T-cell (primary cell): Measurements from ENCODE around the gene EBF4. TPM values are rescaled to one million over a fixed set of nuclear protein-coding genes. Genes with fewer than 3 reads are reported as not detected.
A peak's percentile ranks its signal among the peaks of the same experiment; 100 is the strongest.

Source experiments
- ATAC-seq, 4 experiments: fragments of 200-7000 bp in 3 of 4; fragments of 150-1000 bp in 1 of 4; cut with Tn5 transposase; replicated peaks in 1 of 4; 1 replicate in 3 of 4; 2 replicates in 1 of 4; pipeline ENCODE4 v1.10.0; 2021; ENCODE audit warnings: moderate library complexity in 3 of 4, mild to moderate bottlenecking in 2 of 4, moderate number of reproducible peaks in 1 of 4
- CTCF ChIA-PET, 2 donors: fragments of 300-600 bp; sonication (Branson Sonifier 250); formaldehyde crosslinking; loops; one replicate each; lab custom pipeline; 2022; ENCODE audit warnings: antibody characterized with exemption in 2 of 2; lab: Charles Lee
- POLR2A ChIA-PET, 2 donors: fragments of 300-600 bp; sonication (Branson Sonifier 250); formaldehyde crosslinking; loops; one replicate each; lab custom pipeline; 2022; ENCODE audit warnings: antibody characterized with exemption in 2 of 2; lab: Charles Lee
- DNase-seq, 35 experiments: peaks; one replicate each; pipeline versions ENCODE4 v3.0.0 to v3.0.0-alpha.2; 2013 to 2023
- H3K27ac ChIP-seq: one replicate; pipeline ENCODE4 v1.5.1; 2013; ENCODE audit warnings: low read length
- H3K27me3 ChIP-seq, 2 experiments: replicated peaks in 1 of 2; 1 replicate in 1 of 2; 2 replicates in 1 of 2; pipeline versions ENCODE4 v1.6.1 to v1.7.0; 2013; ENCODE audit warnings: low read length in 1 of 2, mixed read lengths in 1 of 2; ENCODE audit not compliant: control insufficient read depth in 2 of 2, insufficient read depth in 2 of 2; ENCODE audit errors: extremely low read depth in 1 of 2
- H3K36me3 ChIP-seq, 2 donors: 1 replicate in 1 of 2; 2 replicates in 1 of 2; pipeline versions ENCODE4 v1.6.1 to v1.7.0; 2013; ENCODE audit warnings: low read length in 1 of 2; ENCODE audit not compliant: control insufficient read depth in 2 of 2, insufficient read depth in 1 of 2; ENCODE audit errors: extremely low read depth in 1 of 2
- H3K4me1 ChIP-seq, 2 experiments: 1 replicate in 1 of 2; 2 replicates in 1 of 2; pipeline versions ENCODE4 v1.6.1 to v1.7.0; 2013; ENCODE audit warnings: low read length in 2 of 2, mixed read lengths in 1 of 2; ENCODE audit not compliant: insufficient read depth in 2 of 2, control insufficient read depth in 1 of 2; ENCODE audit errors: extremely low read depth in 1 of 2
- H3K4me3 ChIP-seq, 2 donors: 1 replicate in 1 of 2; 2 replicates in 1 of 2; pipeline versions ENCODE4 v1.5.1 to v1.7.0; 2013; ENCODE audit warnings: mild to moderate bottlenecking in 2 of 2, low read length in 1 of 2, moderate library complexity in 1 of 2; ENCODE audit not compliant: control insufficient read depth in 1 of 2; ENCODE audit errors: extremely low read depth in 1 of 2
- H3K9me3 ChIP-seq: 2 replicates; pipeline ENCODE4 v1.7.0; 2013
- H3K27ac Mint-ChIP-seq, 2 donors: one replicate each; pipeline ENCODE4 v1.8.0; 2020 to 2021; ENCODE audit warnings: mild to moderate bottlenecking in 2 of 2, mixed read lengths in 2 of 2
- H3K27me3 Mint-ChIP-seq, 2 donors: one replicate each; pipeline ENCODE4 v1.8.0; 2021 to 2022; ENCODE audit warnings: mixed read lengths in 2 of 2
- H3K36me3 Mint-ChIP-seq: one replicate; pipeline ENCODE4 v1.8.0; 2021; ENCODE audit warnings: mixed read lengths
- H3K4me1 Mint-ChIP-seq, 3 donors: one replicate each; pipeline ENCODE4 v1.8.0; 2020 to 2022; ENCODE audit warnings: mixed read lengths in 3 of 3, mild to moderate bottlenecking in 1 of 3
- H3K4me3 Mint-ChIP-seq, 3 donors: one replicate each; pipeline ENCODE4 v1.8.0; 2020 to 2022; ENCODE audit warnings: mild to moderate bottlenecking in 3 of 3, mixed read lengths in 3 of 3, moderate library complexity in 3 of 3
- H3K9me3 Mint-ChIP-seq, 3 donors: one replicate each; pipeline ENCODE4 v1.8.0; 2020 to 2022; ENCODE audit warnings: mixed read lengths in 3 of 3
- WGBS: methylation state at CpG from one replicate; pipeline ENCODE4 v1.1.5; 2013; ENCODE audit warnings: missing lambda C conversion rate; ENCODE audit not compliant: insufficient coverage; 5-methylcytosine and 5-hydroxymethylcytosine counted together
- total RNA-seq, 35 experiments: library from RNA in 6 of 35; stranded (reverse) in 6 of 35; fragments of 120-200 nt in 1 of 35; gene quantifications; one replicate each; pipeline versions ENCODE4 v1.2.1 to v1.2.4 and lab custom pipeline; 2013 to 2026

The EBF4 gene
- total RNA-seq, 5 donors from 2014 or later (not counting 1 experiment from before 2014, with no cell fraction given), result 4.2 to 10.5 (median 6.8) TPM

DNA sequence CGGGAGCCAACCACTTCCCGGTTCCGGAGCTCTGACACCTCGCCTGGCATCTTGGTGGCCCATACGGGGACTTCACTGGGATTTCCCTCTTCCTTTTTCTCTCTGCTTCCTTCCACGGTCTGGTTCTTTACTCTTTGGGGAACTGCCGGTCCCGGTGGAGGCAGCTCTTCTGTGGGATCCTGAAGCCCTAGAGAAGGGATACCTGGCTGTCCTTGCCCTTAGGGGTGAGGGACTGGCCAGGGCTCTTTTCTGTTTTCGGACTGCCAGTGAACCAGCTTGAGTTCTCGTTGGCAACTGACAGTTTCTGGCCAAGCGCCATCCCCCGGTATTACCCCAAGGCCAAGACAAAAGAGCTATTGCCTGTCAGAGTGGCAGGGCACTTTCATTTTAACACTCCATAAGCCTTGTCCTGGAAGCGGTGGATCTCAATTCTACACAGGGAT, 108.7 kb downstream of the EBF4 start:
- no peaks in the 10 kb centered on the region for H3K9me3 ChIP-seq
- POLR2A ChIA-PET, result no interaction called here
- no peak for DNase-seq
- H3K36me3 ChIP-seq, result no peaks in the 10 kb centered on the region
- Mint-ChIP-seq H3K27me3 (peaks cover 54 to 82% of the 10 kb centered on the region in 2 donors), H3K36me3 (no peaks in the 10 kb centered on the region), H3K4me3 (peak overlapping the region; percentile 72 to 96 (median 73)), H3K4me1 (peaks cover 24 to 27% (median 25%) of the 10 kb centered on the region in 3 donors), H3K9me3 (no peaks in the 10 kb centered on the region), H3K27ac (no peak overlapping the region)
- peak overlapping the region in 1 of 2 donors; percentile 61 for H3K4me3 ChIP-seq
- peaks cover 4 to 27% of the 10 kb centered on the region in 2 experiments for H3K4me1 ChIP-seq
- CTCF ChIA-PET, result no interaction called here
- H3K27ac ChIP-seq, result no peak overlapping the region
- WGBS, result 16% methylated on average over 13 of the region's 13 CpGs
- no peak for ATAC-seq
- H3K27me3 ChIP-seq, result peaks cover 3 to 88% of the 10 kb centered on the region in 2 experiments

DNA sequence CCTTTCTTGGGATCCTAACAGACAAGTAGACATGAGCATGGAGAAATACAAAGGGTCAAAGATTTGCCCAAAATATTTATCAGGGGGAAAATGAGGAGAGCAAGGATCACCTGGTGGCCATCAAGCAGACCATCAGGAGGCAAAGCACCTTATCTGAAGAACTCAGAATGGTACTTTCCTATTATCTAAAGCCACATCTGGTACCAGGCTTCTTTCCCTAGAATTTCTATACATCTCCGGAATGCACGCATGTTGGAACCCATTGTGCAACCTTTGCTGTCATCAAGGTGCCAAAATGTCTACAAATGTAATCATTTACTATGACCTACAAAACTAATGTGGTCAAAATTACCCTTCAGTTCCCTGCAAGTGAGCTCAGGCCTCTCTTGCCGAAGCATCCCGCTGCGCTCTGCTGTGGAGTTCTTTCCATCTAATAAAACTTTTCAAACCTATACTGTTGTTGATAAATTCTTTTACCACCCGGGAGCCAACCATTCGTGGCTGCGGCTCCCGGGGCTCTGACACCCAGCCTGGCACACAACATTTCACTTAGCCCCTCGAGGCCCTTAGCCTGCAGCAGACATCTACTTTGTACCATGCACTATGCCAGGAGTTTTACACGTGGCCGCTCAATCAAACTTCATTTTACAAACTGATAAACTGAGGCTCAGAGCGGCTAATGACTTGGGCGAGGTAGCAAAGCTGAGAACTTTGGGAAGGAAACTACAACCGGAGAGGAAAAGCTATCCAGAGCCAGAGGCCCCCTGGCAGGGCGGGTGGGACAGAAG, 111.7 kb downstream of the EBF4 start:
- Histone ChIP-seq H3K27me3 (peaks cover 6 to 71% of the 10 kb centered on the region in 2 experiments), H3K9me3 (no peaks in the 10 kb centered on the region), H3K4me1 (peaks cover 4 to 21% of the 10 kb centered on the region in 2 experiments), H3K4me3 (no peak overlapping the region), H3K36me3 (no peaks in the 10 kb centered on the region), H3K27ac (no peak overlapping the region)
- POLR2A ChIA-PET, result no interaction called here
- H3K4me3 Mint-ChIP-seq, result no peak overlapping the region
- H3K36me3 Mint-ChIP-seq, result no peaks in the 10 kb centered on the region
- peaks cover 18 to 21% (median 20%) of the 10 kb centered on the region in 3 donors for H3K4me1 Mint-ChIP-seq
- peaks cover 50 to 74% of the 10 kb centered on the region in 2 donors for H3K27me3 Mint-ChIP-seq
- no peak overlapping the region for H3K27ac Mint-ChIP-seq
- DNase-seq, result no peak
- CTCF ChIA-PET, result no interaction called here
- no peaks in the 10 kb centered on the region for H3K9me3 Mint-ChIP-seq
- 73% methylated on average over 8 of the region's 16 CpGs for WGBS
- no peak for ATAC-seq

- Histone ChIP-seq H3K4me3 (no peak overlapping the region), H3K27ac (no peak overlapping the region), H3K36me3 (no peaks in the 10 kb centered on the region), H3K4me1 (peaks cover 4 to 12% of the 10 kb centered on the region in 2 experiments), H3K9me3 (no peaks in the 10 kb centered on the region), H3K27me3 (peaks cover 6 to 66% of the 10 kb centered on the region in 2 experiments)
- 29% methylated on average over 40 of the region's 49 CpGs for WGBS
- ChIA-PET CTCF (no interaction called here), POLR2A (no interaction called here)
- no peaks in the 10 kb centered on the region for H3K9me3 Mint-ChIP-seq
- peaks cover 10 to 13% (median 11%) of the 10 kb centered on the region in 3 donors for H3K4me1 Mint-ChIP-seq
- H3K27me3 Mint-ChIP-seq, result peaks cover 42 to 66% of the 10 kb centered on the region in 2 donors
- no peak overlapping the region for H3K4me3 Mint-ChIP-seq
- H3K27ac Mint-ChIP-seq, result no peak overlapping the region
- DNase-seq (no peak), ATAC-seq (no peak)
- H3K36me3 Mint-ChIP-seq, result no peaks in the 10 kb centered on the region
These were observed 112.5 kb downstream of the EBF4 start for GRCh38 chr20:2804852-2805688.

- Histone ChIP-seq H3K4me3 (no peak overlapping the region), H3K27me3 (peaks cover 6 to 60% of the 10 kb centered on the region in 2 experiments), H3K4me1 (peaks cover 2 to 8% of the 10 kb centered on the region in 2 experiments), H3K36me3 (no peaks in the 10 kb centered on the region), H3K9me3 (no peaks in the 10 kb centered on the region), H3K27ac (no peak overlapping the region)
- Mint-ChIP-seq H3K9me3 (no peaks in the 10 kb centered on the region), H3K27ac (no peak overlapping the region), H3K4me3 (no peak overlapping the region), H3K4me1 (peaks cover 6 to 9% (median 7%) of the 10 kb centered on the region in 3 donors), H3K36me3 (no peaks in the 10 kb centered on the region), H3K27me3 (peaks cover 37 to 66% of the 10 kb centered on the region in 2 donors)
- ATAC-seq, result no peak
- 65% methylated on average over 17 of the region's 22 CpGs for WGBS
- POLR2A ChIA-PET, result no interaction called here
- DNase-seq, result no peak
- CTCF ChIA-PET, result no interaction called here
These were observed 113.2 kb downstream of the EBF4 start for GRCh38 chr20:2805689-2806350.

DNA sequence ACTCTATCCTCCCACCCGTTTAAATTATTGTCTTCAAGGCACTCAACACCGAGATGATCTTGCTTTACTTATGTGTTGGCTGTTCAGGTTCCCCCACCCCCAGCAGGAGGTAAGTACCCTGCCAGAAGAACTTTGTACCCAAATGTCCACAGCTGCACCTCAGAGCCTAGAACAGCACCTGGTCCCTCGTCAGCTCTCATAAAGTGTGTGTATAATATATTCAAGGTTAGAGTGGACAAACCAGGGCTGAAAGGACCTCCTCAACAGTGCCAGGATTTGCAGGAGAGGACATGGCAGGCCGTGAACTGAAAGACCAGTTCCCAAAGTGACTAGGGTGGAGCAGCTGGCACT, 113.7 kb downstream of the EBF4 start:
- Histone ChIP-seq H3K4me1 (peaks cover 0 to 2% of the 10 kb centered on the region in 2 experiments), H3K36me3 (no peaks in the 10 kb centered on the region), H3K4me3 (no peak overlapping the region), H3K9me3 (no peaks in the 10 kb centered on the region), H3K27me3 (peaks cover 6 to 55% of the 10 kb centered on the region in 2 experiments), H3K27ac (no peak overlapping the region)
- DNase-seq (no peak), ATAC-seq (no peak)
- Mint-ChIP-seq H3K27ac (no peak overlapping the region), H3K9me3 (no peaks in the 10 kb centered on the region), H3K36me3 (no peaks in the 10 kb centered on the region), H3K27me3 (peaks cover 37 to 66% of the 10 kb centered on the region in 2 donors), H3K4me1 (peaks cover 1 to 4% (median 2%) of the 10 kb centered on the region in 3 donors), H3K4me3 (no peak overlapping the region)
- whole genome bisulfite sequencing, result 80% methylated on average over 1 of the region's 4 CpGs
- ChIA-PET POLR2A (no interaction called here), CTCF (no interaction called here)

DNA sequence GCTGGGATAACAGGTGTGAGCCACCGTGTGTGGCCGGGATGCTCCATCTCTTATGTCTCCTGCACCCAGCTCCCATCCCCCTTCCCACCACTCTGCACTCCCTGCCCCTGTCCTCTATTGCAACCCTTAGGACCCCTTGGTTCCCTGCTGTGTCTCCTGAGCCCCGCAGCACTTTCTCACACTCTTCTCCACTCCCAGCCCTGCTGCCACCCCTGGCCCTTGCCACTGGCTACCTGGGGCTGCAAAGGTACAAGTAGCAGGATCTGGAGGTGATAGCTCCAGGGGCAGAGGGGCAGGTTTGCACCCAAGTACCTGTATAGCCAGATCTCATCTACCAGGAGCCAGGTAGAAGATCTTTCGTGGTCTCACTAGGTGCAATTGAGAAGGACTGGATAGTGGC, 114.4 kb downstream of the EBF4 start:
- CTCF ChIA-PET, result no interaction called here
- H3K4me1 Mint-ChIP-seq, result no peaks in the 10 kb centered on the region
- DNase-seq (no peak), ATAC-seq (no peak)
- H3K4me3 ChIP-seq, result no peak overlapping the region
- H3K4me1 ChIP-seq, result no peaks in the 10 kb centered on the region
- 89% methylated on average over 3 of the region's 4 CpGs for WGBS
- no peak overlapping the region for H3K27ac ChIP-seq
- POLR2A ChIA-PET, result no interaction called here
- peaks cover 6 to 52% of the 10 kb centered on the region in 2 experiments for H3K27me3 ChIP-seq
- peaks cover 0 to 3% (median 0%) of the 10 kb centered on the region in 3 donors for H3K9me3 Mint-ChIP-seq
- no peaks in the 10 kb centered on the region for H3K36me3 ChIP-seq
- peaks cover 35 to 66% of the 10 kb centered on the region in 2 donors for H3K27me3 Mint-ChIP-seq
- H3K36me3 Mint-ChIP-seq, result no peaks in the 10 kb centered on the region
- H3K9me3 ChIP-seq, result no peaks in the 10 kb centered on the region
- H3K27ac Mint-ChIP-seq, result no peak overlapping the region
- H3K4me3 Mint-ChIP-seq, result no peak overlapping the region
